Measurements from ENCODE around the gene GFER. TPM values are rescaled to one million over a fixed set of nuclear protein-coding genes. Genes with fewer than 3 reads are reported as not detected.

The GFER gene
- total and polyA plus RNA-seq, 2 experiments from 2014 or later: 16.4 to 31.0 TPM

DNA sequence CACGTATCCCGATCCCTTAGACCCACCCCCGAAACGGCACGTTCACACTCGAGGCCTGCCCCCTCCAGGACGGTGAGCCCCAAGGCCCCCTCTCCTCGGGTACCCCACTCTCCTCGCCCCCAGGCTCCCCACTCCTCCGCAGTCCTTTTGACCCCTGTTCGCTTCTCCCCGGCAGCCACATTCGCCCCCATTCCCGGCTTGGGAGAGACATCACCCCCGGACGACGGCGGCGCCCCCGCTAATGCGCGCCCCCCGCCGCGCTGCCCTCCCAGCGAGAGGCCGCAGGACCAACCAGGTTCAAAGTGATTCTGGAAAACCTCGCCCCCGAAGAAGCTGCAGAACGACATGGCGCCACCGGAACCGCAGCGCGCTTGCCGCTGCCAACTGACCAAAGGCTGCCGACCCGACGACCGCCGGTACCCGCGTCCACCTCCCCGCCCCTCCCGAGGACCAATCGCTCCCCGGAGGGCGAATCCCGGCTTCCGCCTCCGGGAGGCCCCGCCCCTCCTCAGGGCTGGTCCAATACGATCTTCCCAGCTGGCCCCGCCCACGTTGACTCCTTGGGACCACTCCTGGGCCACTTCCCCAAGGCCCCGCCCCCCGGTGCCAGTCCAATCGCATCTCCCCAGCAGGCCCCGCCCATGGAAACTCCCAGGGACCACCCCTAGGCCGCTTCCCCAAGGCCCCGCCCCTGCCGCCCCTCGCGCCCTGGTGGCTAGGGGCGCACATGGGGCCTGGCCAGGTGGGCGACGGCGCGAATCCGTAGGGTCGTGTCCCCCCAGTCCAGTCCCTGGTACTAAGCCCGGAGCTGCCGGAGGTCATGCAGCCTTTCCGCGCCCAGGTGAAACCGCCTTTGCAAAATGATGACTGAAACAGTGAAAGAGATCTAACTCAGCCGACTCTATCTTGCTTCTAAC is 40.9 kb upstream of the GFER start, which contains the start of gene MSRB1:
Gene MSRB1, minus strand, starts transcription at position 390 of the 917 bp plus-strand sequence. Its CDS starts 43 bp downstream, at position 347.
- Histone ChIP-seq H3K27ac (0 out of 2 replicates have a peak within 1 kb of the TSS, but pooled peaks have one; percentile 14), H3K79me2 (ENCODE audit: insufficient read depth) (no peaks in the 10 kb centered on the region), H2AFZ (peak within 1 kb of the TSS; percentile 93), H3F3A (ENCODE audit: insufficient read depth) (no peaks in the 10 kb centered on the region), H3K27me3 (replicated peaks; ENCODE audit: insufficient read depth) (no peaks in the 10 kb centered on the region), H3K4me2 (ENCODE audit: unreplicated experiment) (peak within 1 kb of the TSS; percentile 85), H3K9me3 (ENCODE audit: low read depth) (no peaks in the 10 kb centered on the region), H3K4me1 (ENCODE audit: insufficient read depth) (no peaks in the 10 kb centered on the region), H3K36me3 (ENCODE audit: low read depth) (no peaks in the 10 kb centered on the region), H4K20me1 (ENCODE audit: insufficient read depth) (no peaks in the 10 kb centered on the region), H3K9me2 (ENCODE audit: insufficient read depth) (no peaks in the 10 kb centered on the region), H3K9ac (peak within 1 kb of the TSS; percentile 77), H3K4me3 (peak within 1 kb of the TSS; percentile 83)
- in situ Hi-C loops (cut with MboI): no loop called here
- 2% methylated on average over 33 to 75 of the region's 77 CpGs for WGBS, 2 experiments (ENCODE audit: low coverage in 1 of 2, low lambda C conversion rate in 2 of 2, missing lambda C conversion rate in 2 of 2)
- no peak for TF ChIP-seq EZH2 (IDR thresholded peaks at IDR 0.05; ENCODE audit: insufficient read depth, poor library complexity, severe bottlenecking)
- no peak for TF ChIP-seq EZH2phosphoT487 (IDR thresholded peaks at IDR 0.05; ENCODE audit: insufficient read depth, low read depth)
- DNase-seq: peak; percentile 100

DNA sequence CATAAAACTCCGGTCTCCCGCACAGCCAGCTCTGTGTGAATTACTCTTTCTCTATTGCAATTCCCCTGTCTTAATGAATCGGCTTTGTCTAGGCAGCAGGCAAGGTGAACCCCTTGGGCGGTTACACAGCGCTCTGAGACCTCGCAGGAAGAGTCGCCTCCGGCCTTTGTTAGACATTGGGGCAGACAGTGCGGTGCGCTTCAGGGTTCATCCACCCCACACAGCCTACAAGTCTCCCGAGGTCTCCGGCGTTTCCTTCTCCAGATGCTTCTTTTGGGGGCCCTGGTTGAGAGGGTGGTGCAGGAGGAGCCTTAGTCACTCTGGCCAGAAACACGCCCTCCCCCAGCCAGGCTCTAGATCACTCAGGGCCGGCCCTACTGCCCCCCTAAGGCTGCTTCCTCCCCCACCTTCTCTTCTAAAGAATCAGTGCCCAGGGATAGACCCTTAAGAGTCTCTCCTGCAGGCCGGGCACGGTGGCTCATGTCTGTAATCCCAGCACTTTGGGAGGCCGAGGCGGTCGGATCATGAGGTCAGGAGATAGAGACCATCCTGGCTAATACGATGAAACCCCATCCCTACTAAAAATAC is 39.3 kb upstream of the GFER start:
- H3K79me2 ChIP-seq (ENCODE audit: insufficient read depth): no peaks in the 10 kb centered on the region
- 85 to 86% methylated on average over 19 to 21 of the region's 21 CpGs for WGBS, 2 experiments (ENCODE audit: low coverage in 1 of 2, low lambda C conversion rate in 2 of 2, missing lambda C conversion rate in 2 of 2)
- H3K27me3 ChIP-seq (replicated peaks; ENCODE audit: insufficient read depth): no peaks in the 10 kb centered on the region
- TF ChIP-seq EZH2phosphoT487 (IDR thresholded peaks at IDR 0.05; ENCODE audit: insufficient read depth, low read depth): no peak
- TF ChIP-seq EZH2 (IDR thresholded peaks at IDR 0.05; ENCODE audit: insufficient read depth, poor library complexity, severe bottlenecking): no peak
- H3K9me3 ChIP-seq (ENCODE audit: low read depth): no peaks in the 10 kb centered on the region
- H3K9ac ChIP-seq: no peak overlapping the region
- H3K36me3 ChIP-seq (ENCODE audit: low read depth): no peaks in the 10 kb centered on the region
- no peak for DNase-seq
- in situ Hi-C loops (cut with MboI): no loop called here
- H2AFZ ChIP-seq: no peak overlapping the region
- no peaks in the 10 kb centered on the region for H4K20me1 ChIP-seq (ENCODE audit: insufficient read depth)
- H3K9me2 ChIP-seq (ENCODE audit: insufficient read depth): no peaks in the 10 kb centered on the region
- H3K4me1 ChIP-seq (ENCODE audit: insufficient read depth): no peaks in the 10 kb centered on the region
- H3F3A ChIP-seq (ENCODE audit: insufficient read depth): no peaks in the 10 kb centered on the region
- no peak overlapping the region for H3K4me2 ChIP-seq (ENCODE audit: unreplicated experiment)
- no peak overlapping the region for H3K4me3 ChIP-seq
- no peak overlapping the region for H3K27ac ChIP-seq

DNA sequence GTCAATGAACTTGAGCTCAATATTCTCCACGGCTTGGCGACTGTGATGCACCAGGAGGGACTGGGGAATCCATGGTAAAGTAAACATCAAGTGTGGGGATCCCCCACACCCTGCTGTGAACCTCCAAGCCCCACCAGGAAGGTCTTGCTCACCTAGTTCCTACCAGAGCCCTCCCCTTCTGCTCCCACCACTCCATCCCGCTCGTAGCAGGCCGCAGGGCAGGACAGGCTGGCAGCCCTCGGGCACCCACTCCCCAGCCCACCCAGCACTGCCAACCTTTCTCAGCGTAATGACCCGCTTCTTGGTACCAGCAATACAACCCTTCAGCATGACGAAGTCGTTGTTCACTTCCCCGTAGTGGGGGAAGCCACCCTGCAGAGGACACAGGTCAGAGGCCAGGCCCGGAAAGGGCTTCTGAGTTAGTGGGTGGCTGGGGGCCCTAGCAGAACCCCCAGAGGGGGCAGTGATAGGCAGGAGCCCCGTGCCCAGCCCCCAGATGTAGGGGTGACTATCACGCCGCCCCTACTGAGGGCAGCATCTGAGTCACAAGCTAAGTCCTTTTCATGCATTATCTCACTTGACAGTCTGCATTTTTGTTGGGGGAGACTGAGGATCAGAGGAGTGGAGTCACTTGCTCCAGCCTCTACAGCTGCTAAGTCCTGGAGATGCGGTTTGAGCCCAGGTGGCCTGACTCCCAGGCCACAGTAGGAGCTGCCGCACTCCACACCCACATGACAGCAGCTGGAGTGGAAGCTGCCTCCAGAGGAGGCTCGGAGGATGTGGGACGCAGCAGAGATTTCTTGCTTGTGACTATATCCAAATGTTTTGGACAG is 38.2 kb upstream of the GFER start:
- in situ Hi-C loops (cut with MboI): no loop called here
- Histone ChIP-seq H3K4me2 (ENCODE audit: unreplicated experiment) (no peak overlapping the region), H2AFZ (no peak overlapping the region), H3K27ac (no peak overlapping the region), H3K9ac (no peak overlapping the region), H3K4me1 (ENCODE audit: insufficient read depth) (no peaks in the 10 kb centered on the region), H3K27me3 (replicated peaks; ENCODE audit: insufficient read depth) (no peaks in the 10 kb centered on the region), H3F3A (ENCODE audit: insufficient read depth) (no peaks in the 10 kb centered on the region), H3K36me3 (ENCODE audit: low read depth) (no peaks in the 10 kb centered on the region), H3K9me2 (ENCODE audit: insufficient read depth) (no peaks in the 10 kb centered on the region), H3K4me3 (no peak overlapping the region), H4K20me1 (ENCODE audit: insufficient read depth) (no peaks in the 10 kb centered on the region), H3K79me2 (ENCODE audit: insufficient read depth) (no peaks in the 10 kb centered on the region), H3K9me3 (ENCODE audit: low read depth) (no peaks in the 10 kb centered on the region)
- no peak for TF ChIP-seq EZH2phosphoT487 (IDR thresholded peaks at IDR 0.05; ENCODE audit: insufficient read depth, low read depth)
- TF ChIP-seq EZH2 (IDR thresholded peaks at IDR 0.05; ENCODE audit: insufficient read depth, poor library complexity, severe bottlenecking): no peak
- 69 to 71% methylated on average over 18 to 19 of the region's 19 CpGs for WGBS, 2 experiments (ENCODE audit: low coverage in 1 of 2, low lambda C conversion rate in 2 of 2, missing lambda C conversion rate in 2 of 2)
- no peak for DNase-seq
